H9 (cell line): ENCODE data around the gene PVR. TPM values are rescaled to one million over a fixed set of nuclear protein-coding genes. Genes with fewer than 3 reads are reported as not detected.

Experiments
- DNase-seq: peaks from one replicate; pipeline ENCODE4 v3.0.0-alpha.2; 2017
- H2AFZ ChIP-seq: one replicate; pipeline ENCODE4 v1.6.1; 2013; ENCODE audit warnings: mild to moderate bottlenecking, low read length, control low read depth, moderate library complexity
- H2AK5ac ChIP-seq: 2 replicates; pipeline ENCODE4 v1.6.1; 2013; ENCODE audit warnings: low read length, control low read depth, mixed read lengths; ENCODE audit not compliant: insufficient read length
- H2BK120ac ChIP-seq: one replicate; pipeline ENCODE4 v1.6.1; 2013; ENCODE audit warnings: low read depth, mild to moderate bottlenecking, low read length, control low read depth, inconsistent platforms; ENCODE audit not compliant: poor library complexity, severe bottlenecking
- H2BK12ac ChIP-seq: 2 replicates; pipeline ENCODE4 v1.6.1; 2013; ENCODE audit warnings: low read length, control low read depth, mixed read lengths, low read depth; ENCODE audit not compliant: insufficient read length
- H2BK15ac ChIP-seq: 2 replicates; pipeline ENCODE4 v1.6.1; 2013; ENCODE audit warnings: low read depth, low read length, control low read depth
- H2BK20ac ChIP-seq: one replicate; pipeline ENCODE4 v1.6.1; 2013; ENCODE audit warnings: low read depth, mild to moderate bottlenecking, low read length, control low read depth, inconsistent platforms; ENCODE audit not compliant: poor library complexity, severe bottlenecking
- H2BK5ac ChIP-seq: 2 replicates; pipeline ENCODE4 v1.6.1; 2013; ENCODE audit warnings: low read length, control low read depth, mixed read lengths; ENCODE audit not compliant: insufficient read length
- H3K14ac ChIP-seq: 2 replicates; pipeline ENCODE4 v1.6.1; 2013; ENCODE audit warnings: low read length, control low read depth; ENCODE audit not compliant: insufficient read depth
- H3K18ac ChIP-seq: 2 replicates; pipeline ENCODE4 v1.6.1; 2013; ENCODE audit warnings: low read depth, mild to moderate bottlenecking, mixed read lengths, low read length, control low read depth; ENCODE audit not compliant: insufficient read length
- H3K23ac ChIP-seq: 2 replicates; pipeline ENCODE4 v1.6.1; 2013; ENCODE audit warnings: low read length, control low read depth, mixed read lengths, low read depth; ENCODE audit not compliant: insufficient read length
- H3K23me2 ChIP-seq: 2 replicates; pipeline ENCODE4 v1.6.1; 2013; ENCODE audit warnings: low read depth, mild to moderate bottlenecking, mixed read lengths, low read length, control low read depth; ENCODE audit not compliant: insufficient read length, poor library complexity, severe bottlenecking
- H3K27ac ChIP-seq: 2 replicates; pipeline ENCODE4 v1.5.1; 2013; ENCODE audit warnings: low read length, control low read depth, mixed read lengths, low read depth; ENCODE audit not compliant: insufficient read length
- H3K27me3 ChIP-seq: 2 replicates; pipeline ENCODE4 v1.6.1; 2013; ENCODE audit warnings: low read length, control low read depth, inconsistent platforms; ENCODE audit not compliant: insufficient read depth
- H3K4ac ChIP-seq: 2 replicates; pipeline ENCODE4 v1.6.1; 2013; ENCODE audit warnings: low read depth, mild to moderate bottlenecking, control low read depth, inconsistent platforms, low read length, moderate library complexity
- H3K4me1 ChIP-seq: 2 replicates; pipeline ENCODE4 v1.6.1; 2013; ENCODE audit warnings: low read length, control low read depth, inconsistent platforms; ENCODE audit not compliant: insufficient read depth
- H3K4me2 ChIP-seq: 2 replicates; pipeline ENCODE4 v1.6.1; 2013; ENCODE audit warnings: low read length, control low read depth, mixed read lengths; ENCODE audit not compliant: insufficient read length, insufficient read depth
- H3K56ac ChIP-seq: 2 replicates; pipeline ENCODE4 v1.6.1; 2013; ENCODE audit warnings: low read depth, mild to moderate bottlenecking, mixed read lengths, low read length, control low read depth; ENCODE audit not compliant: insufficient read length
- H3K79me1 ChIP-seq: 2 replicates; pipeline ENCODE4 v1.6.1; 2013; ENCODE audit warnings: low read depth, mild to moderate bottlenecking, moderate library complexity, low read length, control low read depth, inconsistent platforms; ENCODE audit not compliant: insufficient read depth, poor library complexity, severe bottlenecking
- H3K79me2 ChIP-seq: 2 replicates; pipeline ENCODE4 v1.6.1; 2013; ENCODE audit warnings: low read length, control low read depth, inconsistent platforms; ENCODE audit not compliant: insufficient read depth
- H3K9ac ChIP-seq: 2 replicates; pipeline ENCODE4 v1.6.1; 2013; ENCODE audit warnings: low read length, control low read depth, mixed read lengths; ENCODE audit not compliant: insufficient read length; ENCODE audit errors: extremely low read depth
- H3K9me3 ChIP-seq: one replicate; pipeline ENCODE4 v1.6.1; 2013; ENCODE audit warnings: low read depth, low read length, inconsistent platforms; ENCODE audit not compliant: control insufficient read depth
- H3T11ph ChIP-seq: one replicate; pipeline ENCODE4 v1.6.1; 2013; ENCODE audit warnings: mild to moderate bottlenecking, low read length, control low read depth, inconsistent platforms
- H4K20me1 ChIP-seq: one replicate; pipeline ENCODE4 v1.6.1; 2013; ENCODE audit not compliant: control insufficient read depth, insufficient read length, insufficient read depth
- H4K5ac ChIP-seq: 2 replicates; pipeline ENCODE4 v1.6.1; 2013; ENCODE audit warnings: low read depth, mild to moderate bottlenecking, mixed read lengths, low read length, control low read depth; ENCODE audit not compliant: insufficient read length
- H4K8ac ChIP-seq: replicated peaks from 2 replicates; pipeline ENCODE4 v1.6.1; 2013; ENCODE audit warnings: low read length, control low read depth, mixed read lengths, low read depth; ENCODE audit not compliant: insufficient read length
- H4K91ac ChIP-seq: 2 replicates; pipeline ENCODE4 v1.6.1; 2013; ENCODE audit warnings: low read depth, mild to moderate bottlenecking, moderate library complexity, mixed read lengths, low read length, control low read depth; ENCODE audit not compliant: insufficient read length
- H3K27ac Mint-ChIP-seq, 3 experiments: 2 replicates in 2 of 3; 3 replicates in 1 of 3; pipeline ENCODE4 v1.8.0; 2020 to 2021; ENCODE audit warnings: mixed read lengths in 3 of 3, mild to moderate bottlenecking in 1 of 3, moderate library complexity in 1 of 3
- H3K27me3 Mint-ChIP-seq: 2 replicates; pipeline ENCODE4 v1.8.0; 2021; ENCODE audit warnings: low read depth, mild to moderate bottlenecking, moderate library complexity, mixed read lengths
- H3K36me3 Mint-ChIP-seq, 3 experiments: 2 replicates in 2 of 3; 3 replicates in 1 of 3; pipeline ENCODE4 v1.8.0; 2020 to 2021; ENCODE audit warnings: low read depth in 3 of 3, mixed read lengths in 3 of 3; ENCODE audit not compliant: insufficient read depth in 1 of 3
- H3K4me1 Mint-ChIP-seq, 2 experiments: 2 replicates each; pipeline ENCODE4 v1.8.0; 2020; ENCODE audit warnings: mixed read lengths in 2 of 2
- H3K4me3 Mint-ChIP-seq, 2 experiments: 2 replicates in 1 of 2; 3 replicates in 1 of 2; pipeline ENCODE4 v1.8.0; 2020 to 2021; ENCODE audit warnings: mild to moderate bottlenecking in 2 of 2, mixed read lengths in 2 of 2, moderate library complexity in 1 of 2
- H3K9me3 Mint-ChIP-seq, 2 experiments: 2 replicates in 1 of 2; 3 replicates in 1 of 2; pipeline ENCODE4 v1.8.0; 2020; ENCODE audit warnings: mild to moderate bottlenecking in 2 of 2, mixed read lengths in 2 of 2, moderate library complexity in 1 of 2
- CTCF ChIP-seq: fragments of 200-600 bp; sonication (generic); conservative IDR thresholded peaks from 3 replicates; pipeline ENCODE4 v1.8.0; 2021; ENCODE audit warnings: antibody characterized with exemption, mild to moderate bottlenecking
- total RNA-seq: library from RNA; stranded (reverse); gene quantifications from 2 replicates; pipeline ENCODE4 v1.2.1, GENCODE V29; 2021

PVR gene
- total RNA-seq, 1 experiment from 2014 or later, result 29.2 TPM

GRCh38 chr19:44680536-44680935 is 36.8 kb downstream of the PVR start:
- H4K5ac ChIP-seq, result no peak overlapping the region
- no peaks in the 10 kb centered on the region for H4K20me1 ChIP-seq
- H3K9ac ChIP-seq, result no peak overlapping the region
- H2BK12ac ChIP-seq, result no peak overlapping the region
- no peak overlapping the region for H3K18ac ChIP-seq
- no peak overlapping the region for H3K14ac ChIP-seq
- TF ChIP-seq CTCF, result no peak
- no peak overlapping the region for H2AK5ac ChIP-seq
- no peak overlapping the region for H2BK120ac ChIP-seq
- no peak overlapping the region for H3K23ac ChIP-seq
- no peaks in the 10 kb centered on the region for H3K23me2 ChIP-seq
- H3K27ac ChIP-seq, result no peak overlapping the region
- no peak overlapping the region for H3K56ac ChIP-seq
- Mint-ChIP-seq H3K27ac (no peak overlapping the region), H3K9me3 (no peaks in the 10 kb centered on the region), H3K4me3 (no peak overlapping the region), H3K27me3 (peaks cover 1% of the 10 kb centered on the region), H3K36me3 (no peaks in the 10 kb centered on the region), H3K4me1 (peaks cover 10 to 13% of the 10 kb centered on the region in 2 experiments)
- no peak overlapping the region for H4K8ac ChIP-seq
- H3K4me2 ChIP-seq, result no peak overlapping the region
- no peaks in the 10 kb centered on the region for H3K79me2 ChIP-seq
- no peak overlapping the region for H4K91ac ChIP-seq
- H3K4ac ChIP-seq, result no peak overlapping the region
- H2BK15ac ChIP-seq, result no peak overlapping the region
- H3T11ph ChIP-seq, result no peak overlapping the region
- no peaks in the 10 kb centered on the region; the same call in 1 of the 2 replicates for H3K4me1 ChIP-seq
- H3K9me3 ChIP-seq, result no peaks in the 10 kb centered on the region
- H2AFZ ChIP-seq, result no peak overlapping the region
- no peak overlapping the region for H2BK20ac ChIP-seq
- no peak overlapping the region for H2BK5ac ChIP-seq
- no peak for DNase-seq
- H3K27me3 ChIP-seq, result no peaks in the 10 kb centered on the region
- H3K79me1 ChIP-seq, result no peaks in the 10 kb centered on the region
